Esophagus muscularis mucosa (tissue), 4 donors: ENCODE data around the gene RRP9. TPM values are rescaled to one million over a fixed set of nuclear protein-coding genes. Genes with fewer than 3 reads are reported as not detected.

Experiments used
- DNase-seq: peaks from one replicate; pipeline ENCODE4 v3.0.0-alpha.2; 2017; ENCODE audit errors: extremely low spot score
- H3K27ac ChIP-seq, 4 donors: fragments of 200-600 bp; sonication (generic); replicated peaks in 1 of 4; 1 replicate in 3 of 4; 2 replicates in 1 of 4; pipeline ENCODE4 v1.5.1; 2016 to 2019; ENCODE audit warnings: mild to moderate bottlenecking in 1 of 4
- H3K27me3 ChIP-seq, 4 donors: fragments of 200-600 bp; sonication (generic); one replicate each; pipeline versions ENCODE4 v1.5.1 to v1.6.0; 2016 to 2019
- H3K36me3 ChIP-seq, 4 donors: fragments of 200-600 bp; sonication (generic); one replicate each; pipeline ENCODE4 v1.5.1; 2016 to 2019
- H3K4me1 ChIP-seq, 4 donors: fragments of 200-600 bp; sonication (generic); one replicate each; pipeline ENCODE4 v1.5.1; 2016 to 2019
- H3K4me3 ChIP-seq, 4 donors: fragments of 200-600 bp; sonication (generic); 1 replicate in 2 of 4; 2 replicates in 2 of 4; pipeline ENCODE4 v1.5.1; 2016 to 2019; ENCODE audit warnings: mild to moderate bottlenecking in 4 of 4, moderate library complexity in 1 of 4
- H3K9me3 ChIP-seq, 4 donors: fragments of 200-600 bp; sonication (generic); 1 replicate in 3 of 4; 2 replicates in 1 of 4; pipeline ENCODE4 v1.5.1; 2016 to 2019
- EP300 ChIP-seq: sonication (generic); formaldehyde crosslinking; IDR thresholded peaks from one replicate; pipeline ENCODE4 v1.6.1; 2017; ENCODE audit warnings: antibody characterized with exemption
- POLR2A ChIP-seq: fragments of 450-650 bp; IDR thresholded peaks from one replicate; pipeline ENCODE4 v1.6.1; 2017; ENCODE audit warnings: antibody characterized with exemption, moderate library complexity, mild to moderate bottlenecking, low read depth
- POLR2AphosphoS5 ChIP-seq, 2 donors: sonication (generic); formaldehyde crosslinking; IDR thresholded peaks; one replicate each; pipeline ENCODE4 v1.6.1; 2017; ENCODE audit warnings: antibody characterized with exemption in 2 of 2
- WGBS: methylation state at CpG from one replicate; pipeline ENCODE4 v1.1.5; 2018; 5-methylcytosine and 5-hydroxymethylcytosine counted together
- intact Hi-C: fragments of 100-400 bp; cut with DNase I; formaldehyde crosslinking; loops from one replicate; pipeline ENCODE4 v1.15.1; 2023
- total RNA-seq, 4 donors: library from RNA; depleted of rRNA; stranded (reverse); fragments of >200 nt; gene quantifications; one replicate each; pipeline versions ENCODE4 v1.1.0 to v1.2.1, GENCODE V29; 2016
- TF ChIP-seq, protein P1 (sequence below), 3 experiments: fragments of 200-600 bp in 2 of 3; fragments of 450-650 bp in 1 of 3; sonication (generic) in 2 of 3; IDR thresholded peaks; one replicate each; pipeline ENCODE4 v1.5.1; 2017 to 2019; ENCODE audit warnings: antibody characterized with exemption in 3 of 3, mild to moderate bottlenecking in 2 of 3, moderate library complexity in 1 of 3

RRP9 gene
- total RNA-seq, 4 donors from 2014 or later: 9.6 to 20.7 (median 15.5) TPM

DNA sequence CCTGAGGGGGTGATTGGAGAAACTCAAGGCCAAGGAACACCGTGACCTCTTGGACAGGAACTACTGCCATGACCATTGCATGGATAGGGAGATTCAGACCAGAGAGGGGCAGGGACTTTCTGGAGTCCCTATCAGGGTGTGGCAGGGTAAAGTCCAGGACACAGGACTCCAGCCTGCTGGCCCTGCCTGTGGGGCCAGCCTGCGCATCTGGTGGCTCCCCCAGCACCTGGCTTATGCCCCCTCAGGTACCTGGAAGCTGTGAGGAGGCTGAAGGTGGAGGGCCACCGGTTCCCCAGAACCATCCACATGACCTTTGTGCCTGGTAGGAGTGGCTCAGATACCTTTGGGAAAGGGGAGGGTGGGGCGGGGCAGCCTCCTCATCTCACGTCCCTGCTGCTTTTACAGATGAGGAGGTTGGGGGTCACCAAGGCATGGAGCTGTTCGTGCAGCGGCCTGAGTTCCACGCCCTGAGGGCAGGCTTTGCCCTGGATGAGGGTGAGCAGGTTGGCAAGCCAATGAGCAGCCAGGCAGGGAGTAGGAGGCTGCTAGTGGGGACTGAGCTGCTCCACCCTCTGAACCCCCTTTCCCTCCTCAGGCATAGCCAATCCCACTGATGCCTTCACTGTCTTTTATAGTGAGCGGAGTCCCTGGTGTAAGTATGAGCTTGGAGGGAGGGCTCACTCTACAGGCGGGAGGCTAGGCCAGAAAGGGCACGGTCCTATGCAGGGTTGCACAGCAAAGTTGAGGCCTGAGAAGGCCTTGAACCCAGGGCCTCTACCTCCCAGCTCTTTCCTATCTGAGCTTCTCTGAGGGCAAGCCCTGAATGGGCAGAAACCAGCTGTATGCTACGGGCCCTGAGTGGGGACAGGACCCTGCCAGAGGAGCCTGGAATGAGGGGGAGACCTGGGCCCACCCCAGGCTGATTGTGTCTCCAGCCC lies 44.6 kb upstream of the RRP9 start:
- TF ChIP-seq POLR2A: no peak
- TF ChIP-seq, protein P1, sequence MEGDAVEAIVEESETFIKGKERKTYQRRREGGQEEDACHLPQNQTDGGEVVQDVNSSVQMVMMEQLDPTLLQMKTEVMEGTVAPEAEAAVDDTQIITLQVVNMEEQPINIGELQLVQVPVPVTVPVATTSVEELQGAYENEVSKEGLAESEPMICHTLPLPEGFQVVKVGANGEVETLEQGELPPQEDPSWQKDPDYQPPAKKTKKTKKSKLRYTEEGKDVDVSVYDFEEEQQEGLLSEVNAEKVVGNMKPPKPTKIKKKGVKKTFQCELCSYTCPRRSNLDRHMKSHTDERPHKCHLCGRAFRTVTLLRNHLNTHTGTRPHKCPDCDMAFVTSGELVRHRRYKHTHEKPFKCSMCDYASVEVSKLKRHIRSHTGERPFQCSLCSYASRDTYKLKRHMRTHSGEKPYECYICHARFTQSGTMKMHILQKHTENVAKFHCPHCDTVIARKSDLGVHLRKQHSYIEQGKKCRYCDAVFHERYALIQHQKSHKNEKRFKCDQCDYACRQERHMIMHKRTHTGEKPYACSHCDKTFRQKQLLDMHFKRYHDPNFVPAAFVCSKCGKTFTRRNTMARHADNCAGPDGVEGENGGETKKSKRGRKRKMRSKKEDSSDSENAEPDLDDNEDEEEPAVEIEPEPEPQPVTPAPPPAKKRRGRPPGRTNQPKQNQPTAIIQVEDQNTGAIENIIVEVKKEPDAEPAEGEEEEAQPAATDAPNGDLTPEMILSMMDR (IDR thresholded peaks at IDR 0.05): no peak
- no peak for TF ChIP-seq EP300
- TF ChIP-seq POLR2AphosphoS5 (IDR thresholded peaks at IDR 0.05): no peak
- Histone ChIP-seq H3K36me3 (peaks cover 0 to 9% (median 1%) of the 10 kb centered on the region in 4 donors), H3K4me3 (no peak overlapping the region), H3K27ac (no peak overlapping the region), H3K27me3 (no peaks in the 10 kb centered on the region), H3K9me3 (no peaks in the 10 kb centered on the region), H3K4me1 (peaks cover 27 to 57% (median 48%) of the 10 kb centered on the region in 4 donors)
- no peak for DNase-seq
- intact Hi-C loops: no loop called here
- 93% methylated on average over 3 of the region's 12 CpGs for WGBS

DNA sequence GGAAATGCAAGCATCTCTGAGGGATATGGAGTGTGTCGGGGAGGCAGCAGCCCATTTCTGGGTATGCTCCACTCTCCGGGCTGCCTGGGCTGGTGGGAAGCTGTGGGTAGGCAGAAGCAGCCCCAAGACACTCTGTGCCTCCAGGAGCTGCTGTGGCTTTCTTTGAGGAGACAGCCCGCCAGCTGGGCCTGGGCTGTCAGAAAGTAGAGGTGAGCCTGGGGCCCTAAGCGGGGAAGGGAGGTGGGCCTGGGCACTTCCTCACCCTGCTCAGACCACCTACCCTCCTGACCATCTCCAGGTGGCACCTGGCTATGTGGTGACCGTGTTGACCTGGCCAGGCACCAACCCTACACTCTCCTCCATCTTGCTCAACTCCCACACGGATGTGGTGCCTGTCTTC lies 43.4 kb upstream of the RRP9 start:
- Histone ChIP-seq H3K4me3 (no peak overlapping the region), H3K4me1 (peaks cover 27 to 54% (median 42%) of the 10 kb centered on the region in 4 donors), H3K9me3 (no peaks in the 10 kb centered on the region), H3K27ac (no peak overlapping the region), H3K27me3 (no peaks in the 10 kb centered on the region), H3K36me3 (peaks cover 0 to 16% (median 2%) of the 10 kb centered on the region in 4 donors)
- no peak for DNase-seq
- intact Hi-C loops: no loop called here
- TF ChIP-seq EP300 (no peak), POLR2AphosphoS5 (IDR thresholded peaks at IDR 0.05) (no peak)
- 89% methylated on average over 5 of the region's 6 CpGs for WGBS

DNA sequence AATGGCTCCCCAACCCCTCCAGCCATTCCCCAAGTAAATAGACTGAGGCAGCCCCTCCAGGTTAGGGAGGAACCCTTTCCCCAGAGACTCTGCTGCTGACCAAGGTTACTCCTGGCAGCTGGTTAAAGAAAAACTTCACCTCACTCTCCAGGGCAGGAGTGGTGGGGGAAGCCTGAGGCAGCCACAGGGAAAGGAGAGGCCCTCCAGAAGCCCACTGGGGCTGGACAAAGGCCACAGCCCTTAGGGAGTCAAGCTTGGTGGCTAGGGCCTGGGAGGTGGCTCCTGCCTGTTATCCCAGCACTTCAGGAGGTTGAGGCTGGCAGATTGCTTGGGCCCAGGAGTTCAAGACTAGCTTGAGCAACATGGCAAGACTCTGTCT lies 42.6 kb upstream of the RRP9 start:
- H3K4me1 ChIP-seq: peaks cover 22 to 46% (median 34%) of the 10 kb centered on the region in 4 donors
- H3K27ac ChIP-seq: peak overlapping the region; percentile 92 to 97 (median 96)
- TF ChIP-seq POLR2AphosphoS5 (IDR thresholded peaks at IDR 0.05) (no peak), EP300 (no peak), POLR2A (no peak)
- TF ChIP-seq, protein P1 (IDR thresholded peaks at IDR 0.05): no peak
- peaks cover 0 to 17% (median 2%) of the 10 kb centered on the region in 4 donors for H3K36me3 ChIP-seq
- peak overlapping the region in 1 of 4 donors; percentile 66 for H3K4me3 ChIP-seq
- no peak for DNase-seq
- no peaks in the 10 kb centered on the region for H3K9me3 ChIP-seq
- H3K27me3 ChIP-seq: no peaks in the 10 kb centered on the region
- intact Hi-C loops: no loop called here

DNA sequence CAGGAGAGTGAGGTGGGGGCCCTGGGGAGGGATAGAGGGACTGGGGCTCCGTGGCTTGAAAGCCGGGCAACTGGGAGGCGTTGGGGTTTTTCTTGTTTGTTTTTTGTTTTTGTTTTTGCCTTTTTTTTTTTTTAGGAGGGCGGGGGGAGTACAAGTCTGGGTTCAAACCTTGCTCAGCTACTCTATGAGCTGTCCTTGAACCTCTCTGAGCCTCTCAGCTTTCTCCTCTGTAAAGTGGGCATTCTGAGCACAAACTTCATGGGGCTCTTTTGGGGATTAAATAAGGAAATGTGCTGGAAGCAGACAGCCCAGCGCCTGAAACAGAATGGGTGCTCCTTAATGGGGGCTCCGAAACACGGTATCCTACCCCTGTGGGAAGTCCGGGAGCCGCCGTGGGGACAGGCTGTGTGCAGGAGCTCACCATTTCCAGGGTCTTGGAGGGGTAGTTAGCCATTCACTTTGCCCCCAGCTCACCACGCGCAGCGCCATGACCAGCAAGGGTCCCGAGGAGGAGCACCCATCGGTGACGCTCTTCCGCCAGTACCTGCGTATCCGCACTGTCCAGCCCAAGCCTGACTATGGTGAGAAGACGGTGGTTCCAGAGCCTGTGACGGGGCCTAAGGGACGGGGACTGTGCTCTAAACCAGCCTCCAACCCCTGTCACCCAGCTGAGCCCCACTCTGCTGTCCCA lies 42.0 kb upstream of the RRP9 start:
- Histone ChIP-seq H3K36me3 (peaks cover 0 to 17% (median 4%) of the 10 kb centered on the region in 4 donors), H3K9me3 (no peaks in the 10 kb centered on the region), H3K4me1 (peaks cover 22 to 43% (median 30%) of the 10 kb centered on the region in 4 donors), H3K27me3 (no peaks in the 10 kb centered on the region), H3K27ac (peak overlapping the region; percentile 92 to 97 (median 96)), H3K4me3 (peak overlapping the region; percentile 66 to 69 (median 68))
- TF ChIP-seq POLR2AphosphoS5 (IDR thresholded peaks at IDR 0.05) (no peak), EP300 (no peak), POLR2A (no peak)
- TF ChIP-seq, protein P1 (IDR thresholded peaks at IDR 0.05): no peak
- intact Hi-C loops: no loop called here
- WGBS: 75% methylated on average over 21 of the region's 22 CpGs
- no peak for DNase-seq
